WI38 (cell line): ENCODE data around the gene PLEKHG3.

Experiments
- H3K4me3 ChIP-seq: 2 replicates; pipeline ENCODE4 v1.5.1; 2011; ENCODE audit warnings: low read depth, mild to moderate bottlenecking, control low read depth, low read length
- CTCF ChIP-seq: IDR thresholded peaks from 2 replicates; pipeline ENCODE4 v1.5.1; 2012; ENCODE audit warnings: low read depth, mild to moderate bottlenecking, control low read depth, low read length

PLEKHG3 gene

GRCh38 chr14:64732066-64732465 is 27.8 kb downstream of the PLEKHG3 start:
- no peak for TF ChIP-seq CTCF
- H3K4me3 ChIP-seq: no peak overlapping the region

- H3K4me3 ChIP-seq: no peak overlapping the region
- no peak for TF ChIP-seq CTCF
Measured at GRCh38 chr14:64732536-64733120, 28.4 kb downstream of the PLEKHG3 start.

GRCh38 chr14:64733321-64733720 is 29.1 kb downstream of the PLEKHG3 start:
- H3K4me3 ChIP-seq: no peak overlapping the region
- TF ChIP-seq CTCF: no peak

- TF ChIP-seq CTCF: no peak
- no peak overlapping the region for H3K4me3 ChIP-seq
Measured at GRCh38 chr14:64733899-64734298, 29.7 kb downstream of the PLEKHG3 start.

- H3K4me3 ChIP-seq: no peak overlapping the region
- no peak for TF ChIP-seq CTCF
Measured at GRCh38 chr14:64734990-64735389, 30.8 kb downstream of the PLEKHG3 start.

GRCh38 chr14:64736271-64737169 is 32.3 kb downstream of the PLEKHG3 start:
- H3K4me3 ChIP-seq: no peak overlapping the region
- TF ChIP-seq CTCF: no peak
